Left lung (tissue), 10 donors: ENCODE measurements around the gene LPAR1. TPM values are rescaled to one million over a fixed set of nuclear protein-coding genes. Genes with fewer than 3 reads are reported as not detected.

Experiments
- ATAC-seq: fragments of 200-7000 bp; cut with Tn5 transposase; one replicate; pipeline ENCODE4 v1.9.1; 2020; ENCODE audit warnings: moderate library complexity
- DNase-seq, 4 donors: peaks; one replicate each; pipeline ENCODE4 v3.0.0-alpha.2; 2013 to 2020
- H3K27ac ChIP-seq, 2 donors: fragments of 200-600 bp; sonication (generic) in 1 of 2; one replicate each; pipeline versions ENCODE4 v1.5.0 to v1.8.0; 2020 to 2021
- H3K27me3 ChIP-seq, 2 donors: fragments of 200-600 bp; sonication (generic) in 1 of 2; one replicate each; pipeline versions ENCODE4 v1.5.0 to v1.8.0; 2020 to 2021
- H3K36me3 ChIP-seq, 2 donors: fragments of 200-600 bp; sonication (generic) in 1 of 2; one replicate each; pipeline versions ENCODE4 v1.5.0 to v1.8.0; 2020 to 2021
- H3K4me1 ChIP-seq, 2 donors: fragments of 200-600 bp; one replicate each; pipeline ENCODE4 v1.8.0; 2021
- H3K4me3 ChIP-seq, 2 donors: fragments of 200-600 bp; sonication (generic) in 1 of 2; one replicate each; pipeline versions ENCODE4 v1.5.0 to v1.8.0; 2020 to 2021; ENCODE audit warnings: mild to moderate bottlenecking in 1 of 2
- H3K9me3 ChIP-seq, 2 donors: fragments of 200-600 bp; sonication (generic) in 1 of 2; one replicate each; pipeline versions ENCODE4 v1.5.0 to v1.8.0; 2020 to 2021
- intact Hi-C, 2 donors: fragments of 100-400 bp; cut with DNase I; formaldehyde crosslinking; loops; one replicate each; pipeline versions ENCODE4 v1.11.2 to v1.14.2; 2022
- polyA plus RNA-seq, 6 donors: library from polyadenylated mRNA; unstranded; fragments of 120-200 nt; gene quantifications; one replicate each; pipeline ENCODE4 v1.2.1, GENCODE V29; 2013; ENCODE audit not compliant: insufficient read length in 6 of 6
- total RNA-seq, 2 donors: library from RNA; stranded (reverse); fragmentation: NEBNext Ultra II Directional; extraction: Animal tissue kit (Norgen Biotek cat#: 25700); gene quantifications; one replicate each; pipeline ENCODE4 v1.2.1, GENCODE V29; 2021
- TF ChIP-seq, protein P1 (sequence below), 2 donors: fragments of 200-600 bp; sonication (generic) in 1 of 2; IDR thresholded peaks; one replicate each; pipeline versions ENCODE4 v1.5.0 to v1.8.0; 2021; ENCODE audit warnings: antibody characterized with exemption in 2 of 2
- donor health status: DM: no; HTN: yes; CAD: no.
- donor health status: DM: no; HTN: no; CAD: no.

The LPAR1 gene
- total and polyA plus RNA-seq, 8 donors: 23.3 to 72.7 (median 60.7) TPM

DNA sequence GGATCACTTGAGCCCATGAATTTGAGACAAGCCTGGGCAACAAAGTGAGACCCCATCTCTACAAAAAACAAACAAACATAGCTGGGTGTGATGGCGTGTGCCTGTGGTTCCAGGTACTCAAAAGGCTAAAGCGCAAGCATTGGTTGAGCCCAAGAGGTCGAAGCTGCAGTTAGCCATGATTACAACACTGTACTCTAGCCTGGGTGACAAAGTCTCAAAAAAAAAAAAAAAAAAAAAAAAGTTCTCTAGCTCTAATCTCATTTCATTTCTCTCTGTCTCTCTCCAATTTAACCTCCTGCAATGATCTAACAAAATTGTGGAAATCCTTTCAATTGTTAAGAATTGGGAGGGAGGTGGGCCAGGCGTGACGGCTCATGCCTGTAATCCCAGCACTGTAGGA is 33.3 kb downstream of the LPAR1 start:
- Histone ChIP-seq H3K36me3 (no peaks in the 10 kb centered on the region), H3K27me3 (no peaks in the 10 kb centered on the region), H3K4me1 (peaks cover 0 to 8% of the 10 kb centered on the region in 2 donors), H3K9me3 (no peaks in the 10 kb centered on the region), H3K4me3 (no peak overlapping the region), H3K27ac (no peak overlapping the region)
- intact Hi-C loops: no loop called here
- DNase-seq (no peak), ATAC-seq (no peak)
- TF ChIP-seq, protein P1, sequence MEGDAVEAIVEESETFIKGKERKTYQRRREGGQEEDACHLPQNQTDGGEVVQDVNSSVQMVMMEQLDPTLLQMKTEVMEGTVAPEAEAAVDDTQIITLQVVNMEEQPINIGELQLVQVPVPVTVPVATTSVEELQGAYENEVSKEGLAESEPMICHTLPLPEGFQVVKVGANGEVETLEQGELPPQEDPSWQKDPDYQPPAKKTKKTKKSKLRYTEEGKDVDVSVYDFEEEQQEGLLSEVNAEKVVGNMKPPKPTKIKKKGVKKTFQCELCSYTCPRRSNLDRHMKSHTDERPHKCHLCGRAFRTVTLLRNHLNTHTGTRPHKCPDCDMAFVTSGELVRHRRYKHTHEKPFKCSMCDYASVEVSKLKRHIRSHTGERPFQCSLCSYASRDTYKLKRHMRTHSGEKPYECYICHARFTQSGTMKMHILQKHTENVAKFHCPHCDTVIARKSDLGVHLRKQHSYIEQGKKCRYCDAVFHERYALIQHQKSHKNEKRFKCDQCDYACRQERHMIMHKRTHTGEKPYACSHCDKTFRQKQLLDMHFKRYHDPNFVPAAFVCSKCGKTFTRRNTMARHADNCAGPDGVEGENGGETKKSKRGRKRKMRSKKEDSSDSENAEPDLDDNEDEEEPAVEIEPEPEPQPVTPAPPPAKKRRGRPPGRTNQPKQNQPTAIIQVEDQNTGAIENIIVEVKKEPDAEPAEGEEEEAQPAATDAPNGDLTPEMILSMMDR (IDR thresholded peaks at IDR 0.05): no peak

DNA sequence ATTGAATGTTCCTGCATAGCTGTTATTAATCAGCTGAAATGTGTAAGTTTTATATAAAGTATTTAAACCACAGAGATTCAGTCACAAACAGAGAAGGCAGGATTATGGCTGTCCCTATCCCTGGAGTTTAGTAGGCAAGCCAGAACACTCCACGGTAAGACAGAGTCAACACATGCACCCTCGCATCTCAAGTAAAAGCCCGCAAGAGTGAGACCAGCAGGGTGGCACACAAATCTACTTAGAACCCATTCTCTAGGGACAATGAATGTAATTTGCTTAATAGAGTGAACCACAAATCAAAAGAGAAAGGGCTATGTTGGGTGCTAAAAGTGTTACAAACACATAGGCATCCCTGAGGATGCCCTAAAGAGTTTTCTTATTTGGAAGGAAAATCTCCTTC is 35.1 kb downstream of the LPAR1 start:
- intact Hi-C loops: no loop called here
- Histone ChIP-seq H3K4me3 (no peak overlapping the region), H3K27ac (no peak overlapping the region), H3K36me3 (no peaks in the 10 kb centered on the region), H3K4me1 (peaks cover 0 to 8% of the 10 kb centered on the region in 2 donors), H3K27me3 (no peaks in the 10 kb centered on the region), H3K9me3 (no peaks in the 10 kb centered on the region)
- DNase-seq (no peak), ATAC-seq (no peak)
- TF ChIP-seq, protein P1 (IDR thresholded peaks at IDR 0.05): no peak

DNA sequence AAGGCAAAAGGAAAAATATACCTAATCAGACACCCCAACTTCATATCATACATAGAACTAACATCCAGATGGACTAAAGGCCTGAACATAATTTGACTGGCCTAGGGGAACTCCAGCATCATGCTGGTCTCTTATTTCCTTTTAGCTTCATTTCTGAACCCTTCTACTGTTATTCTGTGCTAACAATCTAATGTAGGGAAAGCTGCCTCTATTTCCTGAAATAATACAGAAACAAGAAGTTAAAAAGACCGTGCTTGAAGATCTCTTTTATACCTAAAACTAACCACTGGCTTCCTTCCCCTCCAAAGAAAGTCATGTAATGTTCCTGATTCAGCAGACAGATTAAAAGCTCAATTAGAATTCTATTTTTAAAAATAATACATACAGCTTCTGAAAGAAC is 36.7 kb downstream of the LPAR1 start:
- intact Hi-C loops: no loop called here
- TF ChIP-seq, protein P1 (IDR thresholded peaks at IDR 0.05): no peak
- no peaks in the 10 kb centered on the region for H3K27me3 ChIP-seq
- H3K36me3 ChIP-seq: no peaks in the 10 kb centered on the region
- ATAC-seq (no peak), DNase-seq (no peak)
- H3K9me3 ChIP-seq: no peaks in the 10 kb centered on the region
- H3K4me3 ChIP-seq: no peak overlapping the region
- H3K27ac ChIP-seq: no peak overlapping the region
- peaks cover 0 to 8% of the 10 kb centered on the region in 2 donors for H3K4me1 ChIP-seq

DNA sequence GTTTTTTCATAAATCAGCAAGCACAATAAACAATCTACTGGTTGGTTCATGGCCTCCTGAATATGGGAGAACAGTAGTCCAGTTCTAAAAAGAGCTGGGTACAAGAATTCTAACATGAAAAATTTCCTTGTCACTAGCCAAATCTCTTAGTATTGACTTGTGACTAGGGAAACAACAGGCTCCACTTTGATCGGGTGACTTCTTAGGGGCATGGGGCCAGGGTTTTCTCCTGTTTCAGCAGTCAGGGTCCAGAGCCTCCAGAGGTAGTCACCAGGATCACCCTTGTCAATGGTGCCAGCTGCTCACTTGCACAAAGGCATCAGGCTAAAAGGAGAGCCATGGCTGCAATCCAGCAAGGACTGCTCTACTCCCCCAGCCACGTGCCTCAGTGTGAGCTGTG is 38.1 kb downstream of the LPAR1 start:
- Histone ChIP-seq H3K36me3 (no peaks in the 10 kb centered on the region), H3K9me3 (no peaks in the 10 kb centered on the region), H3K4me1 (peaks cover 3 to 17% of the 10 kb centered on the region in 2 donors), H3K27ac (no peak overlapping the region), H3K27me3 (no peaks in the 10 kb centered on the region), H3K4me3 (no peak overlapping the region)
- no peak for DNase-seq
- TF ChIP-seq, protein P1 (IDR thresholded peaks at IDR 0.05): no peak
- no peak for ATAC-seq
- intact Hi-C loops: no loop called here

DNA sequence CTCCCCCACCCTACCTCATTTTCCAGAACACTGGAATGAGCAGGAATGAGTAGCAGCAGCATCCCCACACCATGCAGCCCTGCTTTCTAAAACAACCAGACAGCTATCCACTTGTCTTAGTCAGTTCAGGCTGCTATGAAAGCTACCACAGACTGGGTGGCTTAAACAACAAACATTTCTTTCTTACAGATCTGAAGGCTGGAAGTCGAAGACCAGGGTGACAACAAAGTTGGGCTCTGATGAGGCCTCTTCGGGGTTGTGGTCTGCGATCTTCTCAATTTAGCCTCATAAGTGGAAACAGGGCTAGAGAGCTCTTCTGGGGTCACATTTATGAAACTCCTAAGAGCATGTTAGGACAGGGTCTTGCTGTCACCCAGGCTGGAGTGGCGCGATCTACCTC is 38.9 kb downstream of the LPAR1 start:
- Histone ChIP-seq H3K4me1 (peaks cover 7 to 17% of the 10 kb centered on the region in 2 donors), H3K27me3 (no peaks in the 10 kb centered on the region), H3K36me3 (no peaks in the 10 kb centered on the region), H3K4me3 (no peak overlapping the region), H3K9me3 (no peaks in the 10 kb centered on the region), H3K27ac (no peak overlapping the region)
- ATAC-seq (no peak), DNase-seq (no peak)
- TF ChIP-seq, protein P1 (IDR thresholded peaks at IDR 0.05): no peak
- intact Hi-C loops: no loop called here
